HG02678 (cell line): ENCODE measurements around the gene ZNF774.
A peak's percentile ranks its signal among the peaks of the same experiment; 100 is the strongest.
"Not testable (repeated sequence)": the region's sequence is repeated elsewhere in the genome, so short reads cannot be mapped to it uniquely, and the experiment has no call there.

ENCODE experiments used
- ATAC-seq: cut with Tn5 transposase; IDR thresholded peaks from one replicate; pipeline ENCODE4 v1.9.1; 2021; ENCODE audit warnings: mild to moderate bottlenecking, moderate library complexity; ENCODE audit not compliant: unreplicated experiment

Gene ZNF774

GRCh38 chr15:90387534-90388461, 35.7 kb downstream of the ZNF774 start, which contains the start of gene IQGAP1:
TSS of gene IQGAP1 (plus strand) at chr15:90388242. CDS start at chr15:90388342, 100 bp downstream.
- peak; percentile 93 for ATAC-seq

- peak; percentile 40 for ATAC-seq
Observed at GRCh38 chr15:90388462-90389380, 36.6 kb downstream of the ZNF774 start.

- ATAC-seq, result no peak
Observed at GRCh38 chr15:90389513-90389912, 37.4 kb downstream of the ZNF774 start.

GRCh38 chr15:90393040-90393439, 41.0 kb downstream of the ZNF774 start:
- no peak for ATAC-seq

- no peak for ATAC-seq
Observed at GRCh38 chr15:90394074-90394473, 42.0 kb downstream of the ZNF774 start.

- ATAC-seq, result no peak
Observed at GRCh38 chr15:90394748-90395442, 42.8 kb downstream of the ZNF774 start.

GRCh38 chr15:90396321-90396720, 44.2 kb downstream of the ZNF774 start:
- ATAC-seq, result no peak

- no peak for ATAC-seq
Observed at GRCh38 chr15:90400005-90400758, 48.1 kb downstream of the ZNF774 start.

GRCh38 chr15:90400759-90401314, 48.8 kb downstream of the ZNF774 start:
- ATAC-seq, result peak; percentile 99

GRCh38 chr15:90401495-90401894, 49.4 kb downstream of the ZNF774 start:
- ATAC-seq, result no peak

GRCh38 chr15:90402223-90402622, 50.1 kb downstream of the ZNF774 start:
- no peak for ATAC-seq

GRCh38 chr15:90402767-90403166, 50.7 kb downstream of the ZNF774 start:
- ATAC-seq, result no peak

GRCh38 chr15:90405055-90405607, 53.0 kb downstream of the ZNF774 start:
- ATAC-seq, result no peak

GRCh38 chr15:90407336-90407735, 55.3 kb downstream of the ZNF774 start:
- no peak for ATAC-seq

GRCh38 chr15:90407871-90408317, 55.8 kb downstream of the ZNF774 start:
- ATAC-seq, result no peak

GRCh38 chr15:90408657-90409056, 56.6 kb downstream of the ZNF774 start:
- ATAC-seq, result no peak

GRCh38 chr15:90409587-90409986, 57.5 kb downstream of the ZNF774 start:
- ATAC-seq, result not testable (repeated sequence)

GRCh38 chr15:90410316-90410715, 58.2 kb downstream of the ZNF774 start:
- not testable (repeated sequence) for ATAC-seq

GRCh38 chr15:90411176-90411575, 59.1 kb downstream of the ZNF774 start:
- no peak for ATAC-seq
